Measurements from ENCODE around the gene IGFBP6.
"Not testable (repeated sequence)": the region's sequence is repeated elsewhere in the genome, so short reads cannot be mapped to it uniquely, and the experiment has no call there.

Gene IGFBP6

GRCh38 chr12:53096759-53097158 lies 708 bp upstream of the IGFBP6 start:
- DNase-seq (ENCODE audit: low spot score), result no peak

DNA sequence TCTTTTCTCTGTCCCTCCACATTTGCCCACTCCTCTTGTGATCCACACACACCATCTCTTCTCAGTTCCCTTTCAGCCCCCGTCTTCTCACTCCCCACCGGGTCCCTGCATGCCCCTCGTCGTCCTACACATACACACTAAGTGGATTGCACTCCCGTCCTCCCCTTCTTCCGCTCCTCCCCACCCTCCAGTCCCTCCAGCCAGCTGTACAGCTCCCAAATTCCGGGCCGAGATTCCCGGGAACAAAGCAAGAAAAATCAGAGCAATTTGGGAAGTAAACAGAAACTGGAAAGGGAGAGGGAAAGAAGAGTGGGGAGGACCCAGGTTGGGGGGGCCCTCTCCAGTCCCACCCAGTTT lies 282 bp upstream of the IGFBP6 start:
- no peak for DNase-seq (ENCODE audit: low spot score)

GRCh38 chr12:53098354-53098981 lies 1.0 kb downstream of the IGFBP6 start:
- peak; percentile 23 for DNase-seq (ENCODE audit: low spot score)

DNA sequence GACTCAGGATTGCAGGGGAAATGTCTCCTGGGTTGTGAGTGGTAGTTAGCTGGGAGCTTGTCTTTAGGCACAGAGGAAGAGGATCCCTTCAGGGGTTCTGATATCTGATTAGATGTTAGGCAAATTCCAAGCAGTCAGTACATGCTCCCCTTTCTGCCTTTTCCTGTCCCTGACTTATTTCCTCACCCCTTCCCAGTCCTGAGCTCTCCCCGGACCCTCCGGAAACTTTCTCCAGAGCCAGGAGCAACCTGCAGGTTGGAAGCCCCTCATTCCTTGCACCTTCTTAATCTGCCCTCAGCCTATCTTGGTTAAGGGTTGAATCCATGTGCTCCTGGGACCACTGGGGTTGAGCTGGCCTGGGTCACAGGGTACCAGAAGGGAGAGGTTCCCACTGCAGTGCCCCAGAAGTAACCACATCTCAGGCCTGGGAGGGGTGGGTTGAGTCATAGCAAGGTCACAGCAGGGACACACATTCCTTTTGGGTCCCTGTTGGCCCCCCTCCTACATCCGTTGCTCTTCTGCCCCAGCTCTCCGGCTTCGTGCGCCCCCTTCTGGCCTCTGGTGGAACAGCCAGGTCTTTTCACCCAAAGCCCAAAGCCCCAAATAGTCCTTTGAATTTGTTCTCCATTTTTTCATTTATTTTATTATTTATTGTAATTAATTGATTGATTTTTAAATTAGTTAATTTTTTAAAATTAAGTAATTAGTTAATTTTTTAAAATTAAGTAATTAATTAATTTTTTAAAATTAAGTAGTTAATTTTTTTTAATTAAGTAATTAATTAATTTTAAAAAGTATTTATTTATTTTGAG lies 1.8 kb downstream of the IGFBP6 start:
- peak; percentile 91 for DNase-seq (ENCODE audit: low spot score)

DNA sequence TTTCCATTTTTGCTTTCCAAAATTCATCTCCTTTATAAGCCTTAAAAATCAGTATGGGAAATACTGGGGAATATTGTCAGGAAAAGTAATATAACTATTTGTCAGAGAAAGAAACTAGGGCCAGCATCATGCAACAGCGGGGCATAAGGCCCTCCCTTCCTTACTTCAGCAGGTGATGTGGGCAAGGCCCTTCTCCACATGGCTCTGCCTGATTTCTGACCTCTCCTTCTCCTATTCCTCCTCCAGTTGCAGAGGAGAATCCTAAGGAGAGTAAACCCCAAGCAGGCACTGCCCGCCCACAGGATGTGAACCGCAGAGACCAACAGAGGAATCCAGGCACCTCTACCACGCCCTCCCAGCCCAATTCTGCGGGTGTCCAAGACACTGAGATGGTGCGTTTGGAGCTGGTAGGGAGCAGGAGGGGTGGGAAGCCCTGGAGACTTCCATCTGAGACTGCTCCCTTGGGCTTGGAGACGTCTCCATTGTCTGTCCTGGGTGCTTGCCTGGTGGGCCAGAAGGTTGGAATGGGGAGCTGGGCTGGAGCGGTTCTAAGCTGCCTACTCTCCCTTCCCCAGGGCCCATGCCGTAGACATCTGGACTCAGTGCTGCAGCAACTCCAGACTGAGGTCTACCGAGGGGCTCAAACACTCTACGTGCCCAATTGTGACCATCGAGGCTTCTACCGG lies 3.1 kb downstream of the IGFBP6 start:
- no peak for DNase-seq (ENCODE audit: low spot score)

DNA sequence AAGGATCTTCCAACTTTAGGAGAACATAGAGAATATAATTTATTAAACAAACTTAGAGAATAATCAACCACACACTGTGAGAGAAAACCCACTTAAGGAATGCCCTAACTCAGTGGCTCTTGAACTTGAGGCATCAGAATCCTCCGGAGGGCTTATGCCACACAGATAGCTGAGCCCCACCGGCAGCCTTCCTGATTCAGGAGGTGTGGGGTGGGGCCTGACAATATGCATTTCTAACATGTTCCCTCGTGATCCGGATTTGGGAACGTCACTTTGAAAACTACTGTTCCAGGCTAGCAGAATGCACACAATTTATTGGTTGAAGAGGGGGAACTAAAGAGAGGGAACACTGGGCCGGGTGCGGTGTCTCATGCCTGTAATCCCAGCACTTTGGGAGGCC lies 3.8 kb downstream of the IGFBP6 start:
- DNase-seq (ENCODE audit: low spot score), result no peak

GRCh38 chr12:53101931-53102781 lies 4.7 kb downstream of the IGFBP6 start:
- DNase-seq (ENCODE audit: low spot score), result no peak

GRCh38 chr12:53102883-53103807 lies 5.7 kb downstream of the IGFBP6 start, which contains the start of gene SOAT2:
TSS of gene SOAT2 (plus strand) at chr12:53103486. CDS start at chr12:53103578, 92 bp downstream.
- peak; percentile 70 for DNase-seq (ENCODE audit: low spot score)

DNA sequence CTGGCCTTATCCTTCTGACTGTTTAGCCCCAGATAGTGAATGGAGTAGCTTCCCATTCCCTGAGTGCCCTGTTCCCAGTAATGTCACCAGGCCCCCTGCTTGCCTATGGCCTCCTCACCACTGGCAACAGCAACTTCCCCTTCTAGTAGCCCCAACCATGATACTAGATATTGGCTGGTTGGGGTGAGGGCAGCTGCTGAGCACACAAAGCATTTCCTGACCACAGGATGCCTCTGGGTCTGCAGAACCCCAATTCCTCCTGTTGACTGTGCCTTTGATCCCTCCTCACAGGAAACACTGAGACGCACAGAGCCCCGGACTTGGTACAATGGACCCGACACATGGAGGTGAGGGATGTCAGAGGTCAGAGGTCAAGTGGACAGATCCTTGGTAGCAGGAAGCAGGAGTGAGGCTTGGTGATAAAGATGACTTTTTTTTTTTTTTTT lies 6.4 kb downstream of the IGFBP6 start:
- no peak for DNase-seq (ENCODE audit: low spot score)

DNA sequence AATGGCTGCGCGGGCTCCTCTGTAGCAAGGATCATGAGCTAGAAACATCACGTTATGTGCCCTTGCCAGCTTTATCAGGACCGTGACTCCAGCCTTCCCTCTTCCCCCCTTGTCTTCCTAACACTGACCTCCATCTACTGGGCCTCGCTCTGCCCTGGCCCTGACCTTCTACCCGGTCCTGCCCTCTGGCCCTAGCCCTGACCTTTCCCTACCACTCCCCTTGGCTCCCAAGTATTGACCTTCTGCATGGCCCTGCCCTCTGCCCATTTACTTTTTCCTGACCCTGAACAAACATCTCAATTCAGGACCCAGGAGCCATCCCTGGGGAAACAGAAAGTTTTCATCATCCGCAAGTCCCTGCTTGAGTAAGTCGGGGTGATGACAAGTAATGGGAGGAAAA lies 7.8 kb downstream of the IGFBP6 start:
- no peak for DNase-seq (ENCODE audit: low spot score)

DNA sequence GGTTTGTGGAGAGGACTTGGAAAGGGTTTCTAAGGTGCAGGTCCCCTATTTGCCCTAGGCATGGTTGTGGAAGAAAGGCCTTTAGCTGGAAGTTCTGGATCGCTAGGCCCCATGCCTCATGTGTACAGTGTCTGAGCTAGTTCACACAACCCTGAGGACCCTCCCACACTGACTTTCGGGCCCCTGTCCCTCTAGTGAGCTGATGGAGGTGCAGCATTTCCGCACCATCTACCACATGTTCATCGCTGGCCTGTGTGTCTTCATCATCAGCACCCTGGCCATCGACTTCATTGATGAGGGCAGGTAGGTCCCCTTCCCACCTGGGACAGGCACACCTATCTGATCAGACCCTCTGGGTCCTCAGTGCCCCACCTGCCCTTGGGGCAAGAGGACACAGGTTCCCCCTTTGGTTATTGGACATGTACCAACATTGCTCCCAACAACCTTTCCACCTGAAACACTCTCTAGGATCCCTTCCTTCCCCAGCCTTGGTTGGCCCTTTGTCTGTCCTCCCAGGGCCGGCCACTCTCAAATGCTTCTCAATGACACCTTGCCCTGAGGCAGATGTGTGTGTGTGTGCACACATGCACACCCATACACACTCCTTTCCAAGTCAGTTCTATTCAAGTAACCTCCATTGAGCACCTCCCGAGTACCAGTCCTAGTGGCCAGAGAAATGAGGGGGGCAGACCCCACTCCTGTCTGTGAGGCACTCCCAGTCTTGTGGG lies 8.4 kb downstream of the IGFBP6 start:
- DNase-seq (ENCODE audit: low spot score), result no peak

DNA sequence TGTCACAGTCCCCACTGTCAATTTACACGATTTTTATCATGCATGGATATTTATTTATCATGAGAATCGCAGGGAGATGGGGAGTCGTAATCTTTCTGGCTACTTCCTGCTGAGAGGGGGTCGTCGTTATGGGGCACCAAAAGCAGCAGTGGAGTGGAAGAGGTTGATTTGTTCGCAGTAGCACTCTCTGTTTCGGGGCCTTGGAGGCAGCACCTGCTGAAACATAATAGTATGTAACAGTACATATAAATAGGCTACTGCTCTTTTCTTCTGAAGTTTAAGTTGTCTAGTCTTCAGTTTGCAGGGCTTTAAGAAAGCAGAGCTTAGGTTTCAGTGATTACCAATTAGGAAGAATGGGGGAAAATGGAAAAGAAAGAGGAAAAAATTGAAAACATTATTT lies 9.7 kb downstream of the IGFBP6 start:
- DNase-seq (ENCODE audit: low spot score), result no peak

GRCh38 chr12:53112431-53112830 lies 15.0 kb downstream of the IGFBP6 start:
- not testable (repeated sequence) for DNase-seq (ENCODE audit: low spot score)

- no peak for DNase-seq (ENCODE audit: low spot score)
Observed at GRCh38 chr12:53113136-53113705, 15.8 kb downstream of the IGFBP6 start.

DNA sequence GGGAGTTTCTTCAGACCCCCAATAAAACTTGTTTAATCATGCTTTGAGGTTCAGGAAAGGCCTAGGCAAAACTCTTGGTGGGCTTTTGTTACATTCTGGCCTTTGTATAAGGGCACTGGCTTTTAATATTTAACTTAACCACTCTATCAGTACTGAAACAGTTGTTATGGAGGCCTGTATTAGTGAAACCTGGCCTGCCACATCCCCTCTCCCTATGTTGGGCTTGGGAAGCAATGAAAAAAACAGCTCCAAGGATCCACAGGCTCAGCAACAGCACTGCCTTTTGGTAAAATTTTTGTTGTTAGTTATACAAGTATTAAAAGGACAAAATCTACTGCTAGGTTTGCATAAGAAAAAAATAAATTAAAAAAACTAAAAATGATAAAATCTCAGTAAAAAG lies 16.5 kb downstream of the IGFBP6 start:
- DNase-seq (ENCODE audit: low spot score), result no peak

DNA sequence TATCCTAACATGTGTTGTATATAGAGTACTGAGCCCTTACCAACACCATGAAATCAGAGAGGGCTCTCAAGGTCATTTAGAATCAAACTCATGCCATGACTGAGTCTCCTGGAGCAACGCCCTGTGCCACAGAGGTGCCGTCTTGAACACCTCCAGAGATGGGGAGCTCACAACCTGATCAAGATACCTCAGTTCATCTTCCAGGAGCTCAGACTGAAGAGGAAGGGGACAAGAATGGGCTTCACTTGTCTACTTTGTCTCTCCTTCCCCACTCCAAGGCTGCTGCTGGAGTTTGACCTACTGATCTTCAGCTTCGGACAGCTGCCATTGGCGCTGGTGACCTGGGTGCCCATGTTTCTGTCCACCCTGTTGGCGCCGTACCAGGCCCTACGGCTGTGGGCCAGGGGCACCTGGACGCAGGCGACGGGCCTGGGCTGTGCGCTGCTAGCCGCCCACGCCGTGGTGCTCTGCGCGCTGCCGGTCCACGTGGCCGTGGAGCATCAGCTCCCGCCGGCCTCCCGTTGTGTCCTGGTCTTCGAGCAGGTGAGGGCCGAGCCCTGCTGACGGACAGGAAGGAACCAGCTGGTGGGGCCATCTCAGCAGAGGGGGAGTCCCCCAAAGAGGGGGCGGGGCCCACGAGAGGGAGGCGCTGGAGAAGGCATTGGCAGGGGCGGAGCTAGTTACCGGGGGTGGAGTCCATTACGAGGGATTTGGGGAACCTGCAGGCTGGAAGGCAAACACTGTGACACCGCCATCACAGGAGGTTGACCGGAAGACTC lies 17.8 kb downstream of the IGFBP6 start:
- DNase-seq (ENCODE audit: low spot score), result no peak

DNA sequence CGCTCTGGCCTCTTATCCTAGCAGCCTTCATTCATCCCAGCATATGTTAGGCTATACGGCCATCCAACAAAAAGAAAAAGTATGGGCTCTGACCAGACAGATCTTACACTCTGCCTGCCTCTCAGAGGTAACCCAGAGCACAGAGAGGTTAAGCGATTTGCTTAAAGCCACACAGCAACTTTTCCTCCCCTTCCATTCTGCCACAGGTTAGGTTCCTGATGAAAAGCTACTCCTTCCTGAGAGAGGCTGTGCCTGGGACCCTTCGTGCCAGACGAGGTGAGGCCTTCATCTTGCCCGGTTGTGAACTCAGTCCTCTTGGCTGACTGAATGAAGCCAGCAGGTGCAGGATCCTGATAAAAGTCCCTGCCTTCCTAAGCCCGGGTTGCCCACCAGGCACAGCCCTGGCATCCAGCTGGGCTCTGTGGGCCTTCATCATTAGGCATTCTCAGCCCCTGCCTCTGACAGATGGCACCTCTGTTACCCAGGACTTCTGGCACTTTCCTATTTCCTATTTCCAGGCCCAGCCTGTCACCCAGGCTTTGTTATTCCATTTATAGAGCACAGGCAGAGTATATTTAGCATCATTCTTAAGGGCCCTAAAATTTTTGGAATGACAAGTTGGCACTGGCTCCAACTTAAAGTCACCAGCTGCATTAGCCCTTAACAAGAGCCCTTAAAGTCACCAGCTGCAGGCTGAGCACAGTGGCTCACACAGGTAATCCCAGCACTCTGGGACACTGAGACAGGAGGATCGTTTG lies 18.6 kb downstream of the IGFBP6 start:
- DNase-seq (ENCODE audit: low spot score), result no peak

GRCh38 chr12:53118751-53119300 lies 21.4 kb downstream of the IGFBP6 start:
- no peak for DNase-seq (ENCODE audit: low spot score)
